Body of pancreas (tissue), 4 donors: ENCODE results near the gene ARHGAP26. TPM values are rescaled to one million over a fixed set of nuclear protein-coding genes. Genes with fewer than 3 reads are reported as not detected.
A peak's percentile ranks its signal among the peaks of the same experiment; 100 is the strongest.
"Not testable (repeated sequence)": the region's sequence is repeated elsewhere in the genome, so short reads cannot be mapped to it uniquely, and the experiment has no call there.

Source experiments
- ATAC-seq: fragments of 150-250 bp; one replicate; pipeline ENCODE4 v1.9.1; 2016
- DNase-seq, 4 donors: peaks; one replicate each; pipeline ENCODE4 v3.0.0-alpha.2; 2019
- H3K27ac ChIP-seq, 4 donors: fragments of 200-600 bp; sonication (generic); 1 replicate in 3 of 4; 2 replicates in 1 of 4; pipeline versions ENCODE4 v1.5.1 to v1.6.1; 2016 to 2019; ENCODE audit warnings: mild to moderate bottlenecking in 1 of 4, mixed read lengths in 1 of 4, moderate library complexity in 1 of 4
- H3K27me3 ChIP-seq, 2 donors: fragments of 200-600 bp; sonication (generic); one replicate each; pipeline ENCODE4 v1.6.0; 2016; ENCODE audit warnings: mild to moderate bottlenecking in 1 of 2
- H3K36me3 ChIP-seq, 2 donors: fragments of 200-600 bp; sonication (generic); replicated peaks in 1 of 2; 2 replicates each; pipeline ENCODE4 v1.5.1; 2016; ENCODE audit warnings: low read depth in 2 of 2; ENCODE audit not compliant: insufficient read depth in 1 of 2
- H3K4me1 ChIP-seq: fragments of 200-600 bp; sonication (generic); one replicate; pipeline ENCODE4 v1.6.0; 2016
- H3K4me3 ChIP-seq, 2 donors: fragments of 200-600 bp; sonication (generic); 1 replicate in 1 of 2; 2 replicates in 1 of 2; pipeline ENCODE4 v1.5.1; 2016 to 2019
- H3K9me3 ChIP-seq, 3 donors: fragments of 200-600 bp; sonication (generic); 1 replicate in 2 of 3; 2 replicates in 1 of 3; pipeline ENCODE4 v1.5.1; 2016
- CTCF ChIP-seq, 7 experiments: fragments of 450-650 bp in 4 of 7; fragments of 200-600 bp in 3 of 7; sonication (generic) in 3 of 7; IDR thresholded peaks; one replicate each; pipeline ENCODE4 v1.5.1; 2016 to 2019; ENCODE audit warnings: antibody characterized with exemption in 7 of 7
- POLR2A ChIP-seq, 3 donors: fragments of 450-650 bp; IDR thresholded peaks; one replicate each; pipeline ENCODE4 v1.6.1; 2016; ENCODE audit warnings: antibody characterized with exemption in 3 of 3, mild to moderate bottlenecking in 2 of 3
- WGBS, 2 donors: methylation state at CpG; one replicate each; pipeline ENCODE4 v1.1.5; 2017; 5-methylcytosine and 5-hydroxymethylcytosine counted together
- intact Hi-C: fragments of 100-400 bp; cut with DNase I; formaldehyde crosslinking; loops from one replicate; pipeline ENCODE4 v1.15.1; 2023
- total RNA-seq, 2 donors: library from RNA; depleted of rRNA; stranded (reverse); fragments of >200 nt; gene quantifications; one replicate each; pipeline ENCODE4 v1.1.0, GENCODE V29; 2016

Gene ARHGAP26
- total RNA-seq, 2 donors from 2014 or later, result 12.5 to 14.2 TPM

GRCh38 chr5:143199843-143200242 lies 429.7 kb downstream of the ARHGAP26 start:
- TF ChIP-seq CTCF (IDR thresholded peaks at IDR 0.05) (no peak), POLR2A (IDR thresholded peaks at IDR 0.05) (no peak)
- WGBS, 2 donors, result 64 to 66% methylated on average over 2 of the region's 2 CpGs
- no peaks in the 10 kb centered on the region for H3K4me1 ChIP-seq
- DNase-seq (no peak), ATAC-seq (no peak)
- no peaks in the 10 kb centered on the region for H3K27me3 ChIP-seq
- H3K4me3 ChIP-seq, result no peak overlapping the region
- H3K27ac ChIP-seq, result no peak overlapping the region
- intact Hi-C loops, result no loop called here
- no peaks in the 10 kb centered on the region for H3K36me3 ChIP-seq
- no peaks in the 10 kb centered on the region for H3K9me3 ChIP-seq

GRCh38 chr5:143200781-143201398 lies 430.7 kb downstream of the ARHGAP26 start:
- Histone ChIP-seq H3K27ac (no peak overlapping the region), H3K36me3 (no peaks in the 10 kb centered on the region), H3K4me3 (no peak overlapping the region), H3K9me3 (no peaks in the 10 kb centered on the region), H3K4me1 (no peaks in the 10 kb centered on the region), H3K27me3 (no peaks in the 10 kb centered on the region)
- DNase-seq (no peak), ATAC-seq (peak; percentile 35)
- 80% methylated on average over 1 of the region's 1 CpG for WGBS, 2 donors
- TF ChIP-seq POLR2A (IDR thresholded peaks at IDR 0.05), result no peak
- no peak for TF ChIP-seq CTCF (IDR thresholded peaks at IDR 0.05)
- intact Hi-C loops, result no loop called here

DNA sequence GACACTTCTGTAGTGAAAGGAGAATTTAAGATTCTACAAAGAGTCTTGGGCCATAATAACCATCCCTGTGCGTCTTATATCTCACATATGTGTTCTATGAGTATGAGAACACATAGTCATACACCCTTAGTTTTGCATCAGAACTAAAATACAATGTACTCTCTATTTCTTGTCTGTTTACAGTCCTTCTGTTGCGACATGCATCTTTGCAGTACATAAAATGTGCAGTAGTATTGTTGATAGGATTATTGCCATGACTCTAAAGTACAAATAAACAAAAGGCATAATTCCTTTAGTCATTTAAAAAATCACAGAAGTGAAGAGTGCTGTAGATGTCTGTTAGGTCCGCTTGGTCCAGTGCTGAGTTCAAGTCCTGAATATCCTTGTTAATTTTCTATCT lies 431.4 kb downstream of the ARHGAP26 start:
- 93% methylated on average over 3 of the region's 3 CpGs for WGBS, 2 donors
- no peak for ATAC-seq
- Histone ChIP-seq H3K27ac (no peak overlapping the region), H3K4me1 (no peaks in the 10 kb centered on the region), H3K9me3 (no peaks in the 10 kb centered on the region), H3K36me3 (no peaks in the 10 kb centered on the region), H3K27me3 (no peaks in the 10 kb centered on the region), H3K4me3 (no peak overlapping the region)
- no peak for DNase-seq
- no peak for TF ChIP-seq CTCF (IDR thresholded peaks at IDR 0.05)
- no peak for TF ChIP-seq POLR2A (IDR thresholded peaks at IDR 0.05)
- intact Hi-C loops, result no loop called here

GRCh38 chr5:143203301-143203956 lies 433.3 kb downstream of the ARHGAP26 start:
- H3K4me1 ChIP-seq, H3K36me3 ChIP-seq, H3K9me3 ChIP-seq, intact Hi-C loops, DNase-seq, H3K27ac ChIP-seq, H3K27me3 ChIP-seq, ATAC-seq, H3K4me3 ChIP-seq: not testable (repeated sequence)
- WGBS, 2 donors, result 90 to 97% methylated on average over 4 of the region's 4 CpGs

GRCh38 chr5:143204474-143205246 lies 434.5 kb downstream of the ARHGAP26 start:
- ATAC-seq, result no peak

More at GRCh38 chr5:143204474-143205246, 434.5 kb downstream of the ARHGAP26 start:
- H3K9me3 ChIP-seq, result no peaks in the 10 kb centered on the region
- 79 to 92% methylated on average over 7 of the region's 7 CpGs for WGBS, 2 donors
- H3K36me3 ChIP-seq, result no peaks in the 10 kb centered on the region
- intact Hi-C loops, result no loop called here
- no peaks in the 10 kb centered on the region for H3K27me3 ChIP-seq
- TF ChIP-seq CTCF (IDR thresholded peaks at IDR 0.05) (no peak), POLR2A (IDR thresholded peaks at IDR 0.05) (no peak)
- DNase-seq, result no peak
- no peak overlapping the region for H3K4me3 ChIP-seq
- no peaks in the 10 kb centered on the region for H3K4me1 ChIP-seq
- no peak overlapping the region for H3K27ac ChIP-seq
